ENCODE results near the gene HSD3B1. TPM values are rescaled to one million over a fixed set of nuclear protein-coding genes. Genes with fewer than 3 reads are reported as not detected.
A peak's percentile ranks its signal among the peaks of the same experiment; 100 is the strongest.

Gene HSD3B1
- total and polyA plus RNA-seq, 12 donors, result 0.07 to 0.60 (median 0.22) TPM; not detected in 7

- H3K27ac ChIP-seq, result no peak overlapping the region
- TF ChIP-seq POLR2A (IDR thresholded peaks at IDR 0.05) (no peak), CTCF (IDR thresholded peaks at IDR 0.05) (peak; percentile 40 to 73 (median 62))
- intact Hi-C loops (cut with DNase I), result loop anchor here in 1 of 2 donors (10.0 kb wide), 1 partner anchor 69 kb away; no protein-coding TSS in a partner anchor
- DNase-seq, result peak; percentile 58 to 79 (median 65)
- H3K36me3 ChIP-seq (replicated peaks in 1 of 2), result no peaks in the 10 kb centered on the region
- H3K9me3 ChIP-seq (replicated peaks in 1 of 3), result no peaks in the 10 kb centered on the region
- H3K27me3 ChIP-seq, result no peaks in the 10 kb centered on the region
- peaks cover 0 to 5% of the 10 kb centered on the region in 2 donors for H3K4me1 ChIP-seq (replicated peaks in 1 of 2)
- 33 to 44% (median 39%) methylated on average over 9 of the region's 9 CpGs for WGBS, 4 donors
- H3K4me3 ChIP-seq, result no peak overlapping the region
Measured at GRCh38 chr1:119475866-119476439, 31.1 kb upstream of the HSD3B1 start.

- H3K27me3 ChIP-seq, result no peaks in the 10 kb centered on the region
- 92 to 96% (median 94%) methylated on average over 5 of the region's 5 CpGs for WGBS, 4 donors
- H3K4me1 ChIP-seq (replicated peaks in 1 of 2), result peaks cover 0 to 5% of the 10 kb centered on the region in 2 donors
- intact Hi-C loops (cut with DNase I), result loop anchor here in 1 of 2 donors (10.0 kb wide), 1 partner anchor 67 kb away; no protein-coding TSS in a partner anchor
- no peaks in the 10 kb centered on the region for H3K9me3 ChIP-seq (replicated peaks in 1 of 3)
- no peak for DNase-seq
- no peaks in the 10 kb centered on the region for H3K36me3 ChIP-seq (replicated peaks in 1 of 2)
- TF ChIP-seq POLR2A (IDR thresholded peaks at IDR 0.05) (no peak), CTCF (IDR thresholded peaks at IDR 0.05) (no peak)
- no peak overlapping the region for H3K27ac ChIP-seq
- H3K4me3 ChIP-seq, result no peak overlapping the region
Measured at GRCh38 chr1:119477710-119478109, 29.3 kb upstream of the HSD3B1 start.

- Histone ChIP-seq H3K27ac (no peak overlapping the region), H3K9me3 (replicated peaks in 1 of 3) (no peaks in the 10 kb centered on the region), H3K4me1 (replicated peaks in 1 of 2) (no peaks in the 10 kb centered on the region), H3K36me3 (replicated peaks in 1 of 2) (no peaks in the 10 kb centered on the region), H3K4me3 (no peak overlapping the region), H3K27me3 (no peaks in the 10 kb centered on the region)
- 73 to 88% (median 85%) methylated on average over 2 of the region's 2 CpGs for WGBS, 4 donors
- DNase-seq, result no peak
- TF ChIP-seq POLR2A (IDR thresholded peaks at IDR 0.05), result no peak
- TF ChIP-seq CTCF (IDR thresholded peaks at IDR 0.05), result no peak
- intact Hi-C loops (cut with DNase I), result loop anchor here in 1 of 2 donors (10.0 kb wide), 1 partner anchor 125 kb away; no protein-coding TSS in a partner anchor
Measured at GRCh38 chr1:119480175-119480574, 26.8 kb upstream of the HSD3B1 start.

GRCh38 chr1:119481951-119482350 lies 25.1 kb upstream of the HSD3B1 start:
- H3K4me1 ChIP-seq (replicated peaks in 1 of 2), result no peaks in the 10 kb centered on the region
- no peak overlapping the region for H3K27ac ChIP-seq
- TF ChIP-seq POLR2A (IDR thresholded peaks at IDR 0.05), result no peak
- intact Hi-C loops (cut with DNase I), result loop anchor here in 1 of 2 donors (10.0 kb wide), 1 partner anchor 123 kb away; no protein-coding TSS in a partner anchor
- no peak overlapping the region for H3K4me3 ChIP-seq
- no peak for DNase-seq
- H3K27me3 ChIP-seq, result no peaks in the 10 kb centered on the region
- H3K9me3 ChIP-seq (replicated peaks in 1 of 3), result no peaks in the 10 kb centered on the region
- H3K36me3 ChIP-seq (replicated peaks in 1 of 2), result no peaks in the 10 kb centered on the region

Measured in adrenal gland (tissue), 12 donors.